Measurements from ENCODE around the gene DNAH14. TPM values are rescaled to one million over a fixed set of nuclear protein-coding genes. Genes with fewer than 3 reads are reported as not detected.

DNAH14 gene
- total RNA-seq, 1 experiment from 2014 or later, result 33.2 TPM

DNA sequence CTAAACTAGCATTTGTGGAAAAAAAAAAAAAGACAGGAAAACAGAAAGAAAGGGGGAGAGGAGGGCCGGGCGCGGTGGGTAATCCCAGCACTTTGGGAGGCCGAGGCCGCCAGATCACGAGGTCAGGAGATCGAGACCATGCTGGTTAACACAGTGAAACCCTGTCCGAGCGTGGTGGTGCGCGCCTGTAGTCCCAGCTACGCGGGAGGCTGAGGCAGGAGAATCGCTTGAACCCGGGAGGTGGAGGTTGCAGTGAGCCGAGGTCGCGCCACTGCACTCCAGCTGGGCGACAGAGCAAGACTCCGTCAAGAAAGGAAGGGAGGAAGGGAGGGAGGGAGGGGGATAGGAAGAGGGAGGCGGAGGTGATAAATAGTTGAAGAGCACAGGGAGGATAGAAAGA lies 443.7 kb downstream of the DNAH14 start:
- CTCF ChIA-PET, result no interaction called here
- BruUV-seq (replicated peaks), result no TSS peak
- intact Hi-C loops (cut with micrococcal nuclease), result no loop called here
- POLR2A ChIA-PET, result no interaction called here
- Histone ChIP-seq H3K4me3 (replicated peaks in 1 of 2; ENCODE audit: low read depth in 1 of 2, low read length in 2 of 2) (no peak overlapping the region), H3K9me3 (ENCODE audit: control insufficient read depth in 1 of 2, insufficient read depth in 1 of 2, low read depth in 1 of 2, low read length in 2 of 2) (no peaks in the 10 kb centered on the region), H3K4me2 (ENCODE audit: low read length) (no peak overlapping the region), H3K27ac (ENCODE audit: low read depth, low read length) (no peak overlapping the region), H2AFZ (ENCODE audit: low read depth, low read length, poor library complexity, severe bottlenecking) (no peak overlapping the region), H3K36me3 (ENCODE audit: control insufficient read depth in 1 of 2, insufficient read depth in 2 of 2, low read length in 2 of 2) (no peaks in the 10 kb centered on the region), H3K79me2 (ENCODE audit: insufficient read depth, low read length) (no peaks in the 10 kb centered on the region), H3K4me1 (ENCODE audit: control insufficient read depth in 1 of 2, insufficient read depth in 2 of 2, low read length in 2 of 2) (no peaks in the 10 kb centered on the region), H3K27me3 (ENCODE audit: insufficient read depth, low read length) (no peaks in the 10 kb centered on the region), H3K9ac (ENCODE audit: low read length) (no peak overlapping the region), H3K9me2 (ENCODE audit: insufficient read depth) (no peaks in the 10 kb centered on the region), H4K20me1 (ENCODE audit: insufficient read depth) (no peaks in the 10 kb centered on the region)
- ATAC-seq (no peak), DNase-seq (ENCODE audit: low read depth, low spot score) (no peak)
- RAD21 ChIA-PET (ENCODE audit: low non-redundant PET in 1 of 2, low total read pairs in 2 of 2, uncharacterized antibody in 2 of 2, unreplicated experiment in 2 of 2), result no interaction called here
- TF ChIP-seq CBX3 (IDR thresholded peaks at IDR 0.05; ENCODE audit: low read depth), result no peak
- no peak for TF ChIP-seq SIN3A (IDR thresholded peaks at IDR 0.05; ENCODE audit: low read depth)
- TF ChIP-seq SRF (IDR thresholded peaks at IDR 0.05; ENCODE audit: low read depth), result no peak
- no peak for TF ChIP-seq POLR2AphosphoS5 (IDR thresholded peaks at IDR 0.05; ENCODE audit: low read depth, low read length)

DNA sequence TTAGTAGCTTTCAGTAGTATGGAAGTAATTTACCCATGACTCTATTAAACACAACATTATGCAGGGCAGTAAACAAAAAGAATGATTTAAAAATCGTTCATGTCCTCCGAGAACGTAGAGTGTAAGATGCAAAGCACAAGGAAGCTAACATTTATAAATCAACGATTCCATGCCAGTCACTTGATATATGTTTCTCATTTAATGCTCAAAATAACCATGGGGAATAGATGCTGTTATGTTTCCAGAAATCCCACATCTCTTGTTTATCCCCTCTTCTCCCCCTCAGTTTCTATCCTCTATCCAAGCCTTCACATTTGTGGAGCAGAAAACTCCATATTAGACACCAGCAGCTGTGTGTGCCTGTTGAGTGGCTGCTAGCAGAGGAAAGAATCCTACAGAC lies 445.5 kb downstream of the DNAH14 start:
- no peak overlapping the region for H2AFZ ChIP-seq (ENCODE audit: low read depth, low read length, poor library complexity, severe bottlenecking)
- no peaks in the 10 kb centered on the region for H4K20me1 ChIP-seq (ENCODE audit: insufficient read depth)
- no peaks in the 10 kb centered on the region for H3K9me2 ChIP-seq (ENCODE audit: insufficient read depth)
- H3K4me1 ChIP-seq (ENCODE audit: control insufficient read depth in 1 of 2, insufficient read depth in 2 of 2, low read length in 2 of 2), result no peaks in the 10 kb centered on the region
- POLR2A ChIA-PET, result no interaction called here
- RAD21 ChIA-PET (ENCODE audit: low non-redundant PET in 1 of 2, low total read pairs in 2 of 2, uncharacterized antibody in 2 of 2, unreplicated experiment in 2 of 2), result no interaction called here
- no peaks in the 10 kb centered on the region for H3K79me2 ChIP-seq (ENCODE audit: insufficient read depth, low read length)
- CTCF ChIA-PET, result no interaction called here
- H3K4me3 ChIP-seq (replicated peaks in 1 of 2; ENCODE audit: low read depth in 1 of 2, low read length in 2 of 2), result no peak overlapping the region
- H3K27me3 ChIP-seq (ENCODE audit: insufficient read depth, low read length), result no peaks in the 10 kb centered on the region
- intact Hi-C loops (cut with micrococcal nuclease), result no loop called here
- no peak overlapping the region for H3K27ac ChIP-seq (ENCODE audit: low read depth, low read length)
- BruUV-seq (replicated peaks), result no TSS peak
- no peak overlapping the region for H3K9ac ChIP-seq (ENCODE audit: low read length)
- H3K36me3 ChIP-seq (ENCODE audit: control insufficient read depth in 1 of 2, insufficient read depth in 2 of 2, low read length in 2 of 2), result no peaks in the 10 kb centered on the region
- ATAC-seq (no peak), DNase-seq (ENCODE audit: low read depth, low spot score) (no peak)
- TF ChIP-seq ZNF274 (IDR thresholded peaks at IDR 0.05; ENCODE audit: low read depth, low read length) (no peak), ELF1 (IDR thresholded peaks at IDR 0.05; ENCODE audit: borderline replicate concordance, low read depth) (no peak), EZH2 (IDR thresholded peaks at IDR 0.05) (no peak), SRF (IDR thresholded peaks at IDR 0.05; ENCODE audit: low read depth) (no peak), RAD21 (IDR thresholded peaks at IDR 0.05; ENCODE audit: low read depth) (no peak), CBX3 (IDR thresholded peaks at IDR 0.05; ENCODE audit: low read depth) (no peak), JUND (IDR thresholded peaks at IDR 0.05) (no peak), CEBPB (IDR thresholded peaks at IDR 0.05; ENCODE audit: low read depth) (no peak), SP1 (IDR thresholded peaks at IDR 0.05; ENCODE audit: low read depth) (no peak), EGR1 (IDR thresholded peaks at IDR 0.05; ENCODE audit: low read depth) (no peak), SIN3A (IDR thresholded peaks at IDR 0.05; ENCODE audit: low read depth) (no peak), YY1 (IDR thresholded peaks at IDR 0.05; ENCODE audit: extremely low read depth, insufficient replicate concordance, low read depth, low read length) (no peak), POLR2A (IDR thresholded peaks at IDR 0.05; ENCODE audit: borderline replicate concordance, extremely low read depth, insufficient read depth, insufficient read length) (no peak)
- TF ChIP-seq, protein P1, sequence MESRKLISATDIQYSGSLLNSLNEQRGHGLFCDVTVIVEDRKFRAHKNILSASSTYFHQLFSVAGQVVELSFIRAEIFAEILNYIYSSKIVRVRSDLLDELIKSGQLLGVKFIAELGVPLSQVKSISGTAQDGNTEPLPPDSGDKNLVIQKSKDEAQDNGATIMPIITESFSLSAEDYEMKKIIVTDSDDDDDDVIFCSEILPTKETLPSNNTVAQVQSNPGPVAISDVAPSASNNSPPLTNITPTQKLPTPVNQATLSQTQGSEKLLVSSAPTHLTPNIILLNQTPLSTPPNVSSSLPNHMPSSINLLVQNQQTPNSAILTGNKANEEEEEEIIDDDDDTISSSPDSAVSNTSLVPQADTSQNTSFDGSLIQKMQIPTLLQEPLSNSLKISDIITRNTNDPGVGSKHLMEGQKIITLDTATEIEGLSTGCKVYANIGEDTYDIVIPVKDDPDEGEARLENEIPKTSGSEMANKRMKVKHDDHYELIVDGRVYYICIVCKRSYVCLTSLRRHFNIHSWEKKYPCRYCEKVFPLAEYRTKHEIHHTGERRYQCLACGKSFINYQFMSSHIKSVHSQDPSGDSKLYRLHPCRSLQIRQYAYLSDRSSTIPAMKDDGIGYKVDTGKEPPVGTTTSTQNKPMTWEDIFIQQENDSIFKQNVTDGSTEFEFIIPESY (IDR thresholded peaks at IDR 0.05; ENCODE audit: extremely low read depth, insufficient replicate concordance, low read length), result no peak
- TF ChIP-seq, protein P2, sequence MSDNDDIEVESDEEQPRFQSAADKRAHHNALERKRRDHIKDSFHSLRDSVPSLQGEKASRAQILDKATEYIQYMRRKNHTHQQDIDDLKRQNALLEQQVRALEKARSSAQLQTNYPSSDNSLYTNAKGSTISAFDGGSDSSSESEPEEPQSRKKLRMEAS (IDR thresholded peaks at IDR 0.05), result no peak
- TF ChIP-seq, protein P3, sequence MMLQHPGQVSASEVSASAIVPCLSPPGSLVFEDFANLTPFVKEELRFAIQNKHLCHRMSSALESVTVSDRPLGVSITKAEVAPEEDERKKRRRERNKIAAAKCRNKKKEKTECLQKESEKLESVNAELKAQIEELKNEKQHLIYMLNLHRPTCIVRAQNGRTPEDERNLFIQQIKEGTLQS (IDR thresholded peaks at IDR 0.05), result no peak
- TF ChIP-seq, protein P4, sequence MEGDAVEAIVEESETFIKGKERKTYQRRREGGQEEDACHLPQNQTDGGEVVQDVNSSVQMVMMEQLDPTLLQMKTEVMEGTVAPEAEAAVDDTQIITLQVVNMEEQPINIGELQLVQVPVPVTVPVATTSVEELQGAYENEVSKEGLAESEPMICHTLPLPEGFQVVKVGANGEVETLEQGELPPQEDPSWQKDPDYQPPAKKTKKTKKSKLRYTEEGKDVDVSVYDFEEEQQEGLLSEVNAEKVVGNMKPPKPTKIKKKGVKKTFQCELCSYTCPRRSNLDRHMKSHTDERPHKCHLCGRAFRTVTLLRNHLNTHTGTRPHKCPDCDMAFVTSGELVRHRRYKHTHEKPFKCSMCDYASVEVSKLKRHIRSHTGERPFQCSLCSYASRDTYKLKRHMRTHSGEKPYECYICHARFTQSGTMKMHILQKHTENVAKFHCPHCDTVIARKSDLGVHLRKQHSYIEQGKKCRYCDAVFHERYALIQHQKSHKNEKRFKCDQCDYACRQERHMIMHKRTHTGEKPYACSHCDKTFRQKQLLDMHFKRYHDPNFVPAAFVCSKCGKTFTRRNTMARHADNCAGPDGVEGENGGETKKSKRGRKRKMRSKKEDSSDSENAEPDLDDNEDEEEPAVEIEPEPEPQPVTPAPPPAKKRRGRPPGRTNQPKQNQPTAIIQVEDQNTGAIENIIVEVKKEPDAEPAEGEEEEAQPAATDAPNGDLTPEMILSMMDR (IDR thresholded peaks at IDR 0.05 in 2 of 3, conservative IDR thresholded peaks at IDR 0.05 in 1 of 3; ENCODE audit: borderline replicate concordance in 1 of 3, insufficient read depth in 1 of 3, low read depth in 2 of 3, low read length in 2 of 3), result no peak
- H3K4me2 ChIP-seq (ENCODE audit: low read length), result no peak overlapping the region
- no peaks in the 10 kb centered on the region for H3K9me3 ChIP-seq (ENCODE audit: control insufficient read depth in 1 of 2, insufficient read depth in 1 of 2, low read depth in 1 of 2, low read length in 2 of 2)
